SK-N-SH (cell line): ENCODE results near the gene CPA3. TPM values are rescaled to one million over a fixed set of nuclear protein-coding genes. Genes with fewer than 3 reads are reported as not detected.

ENCODE experiments used
- CTCF ChIA-PET: fragments of 300-600, 350-600 bp; formaldehyde crosslinking; extraction: SDS; loops from one replicate; lab custom pipeline; 2021; lab: Yijun Ruan, JAX
- POLR2A ChIA-PET: fragments of 350-600 bp; sonication (Branson Sonifier 250); formaldehyde crosslinking; extraction: SDS; loops from one replicate; lab custom pipeline; 2020; ENCODE audit warnings: antibody characterized with exemption, inconsistent platforms; lab: Yijun Ruan, JAX
- DNase-seq: peaks from one replicate; pipeline ENCODE4 v3.0.0; 2012
- H2AFZ ChIP-seq: fragments of 200-600 bp; sonication (generic); 2 replicates; pipeline ENCODE4 v1.8.1; 2016; ENCODE audit warnings: antibody characterized with exemption, mild to moderate bottlenecking, low read depth
- H3F3A ChIP-seq: fragments of 200-600 bp; sonication (generic); replicated peaks from 2 replicates; pipeline ENCODE3; 2016; ENCODE audit warnings: antibody characterized with exemption, mild to moderate bottlenecking; ENCODE audit not compliant: insufficient read depth
- H3K27ac ChIP-seq, 2 experiments: fragments of 200-500 bp in 1 of 2; fragments of 200-600 bp in 1 of 2; sonication (Bioruptor generic) in 1 of 2; sonication (generic), shearing (Covaris generic) in 1 of 2; 2 replicates each; pipeline versions ENCODE4 v1.5.1 to v1.6.1; 2014 to 2016; ENCODE audit warnings: low read depth in 2 of 2, inconsistent platforms in 1 of 2, low read length in 1 of 2, mild to moderate bottlenecking in 1 of 2, mixed read lengths in 1 of 2
- H3K27me3 ChIP-seq: fragments of 200-600 bp; sonication (generic), shearing (Covaris generic); 2 replicates; pipeline ENCODE4 v1.6.1; 2016; ENCODE audit warnings: mixed run types; ENCODE audit not compliant: insufficient read depth
- H3K36me3 ChIP-seq, 2 experiments: fragments of 200-500 bp in 1 of 2; fragments of 200-600 bp in 1 of 2; sonication (Bioruptor generic) in 1 of 2; sonication (generic) in 1 of 2; replicated peaks in 1 of 2; 2 replicates each; pipeline versions ENCODE3 to v1.5.1; 2014 to 2016; ENCODE audit warnings: low read length in 1 of 2, mild to moderate bottlenecking in 1 of 2; ENCODE audit not compliant: insufficient read depth in 2 of 2, control insufficient read depth in 1 of 2
- H3K4me1 ChIP-seq, 2 experiments: fragments of 200-500 bp in 1 of 2; fragments of 200-600 bp in 1 of 2; sonication (Bioruptor generic) in 1 of 2; sonication (generic), shearing (Covaris generic) in 1 of 2; 2 replicates each; pipeline versions ENCODE4 v1.5.1 to v1.6.1; 2014 to 2016; ENCODE audit warnings: low read depth in 1 of 2, low read length in 1 of 2, mixed run types in 1 of 2; ENCODE audit not compliant: insufficient read depth in 2 of 2, control insufficient read depth in 1 of 2
- H3K4me2 ChIP-seq: fragments of 200-600 bp; sonication (generic), shearing (Covaris generic); 2 replicates; pipeline ENCODE4 v1.6.1; 2017; ENCODE audit warnings: mixed run types
- H3K4me3 ChIP-seq, 2 experiments: fragments of 200-500 bp in 1 of 2; fragments of 200-600 bp in 1 of 2; sonication (Bioruptor generic) in 1 of 2; sonication (generic), shearing (Covaris generic) in 1 of 2; 2 replicates each; pipeline versions ENCODE4 v1.5.1 to v1.8.1; 2014 to 2016; ENCODE audit warnings: low read depth in 2 of 2, inconsistent platforms in 1 of 2, low read length in 1 of 2, mild to moderate bottlenecking in 1 of 2, mixed read lengths in 1 of 2, moderate library complexity in 1 of 2
- H3K79me2 ChIP-seq: fragments of 200-600 bp; sonication (generic); 2 replicates; pipeline ENCODE4 v1.8.1; 2017; ENCODE audit warnings: mild to moderate bottlenecking; ENCODE audit not compliant: insufficient read depth
- H3K9ac ChIP-seq: fragments of 200-600 bp; sonication (generic); 2 replicates; pipeline ENCODE4 v1.6.1; 2017; ENCODE audit warnings: mixed run types
- H3K9me2 ChIP-seq: fragments of 200-600 bp; sonication (generic); 2 replicates; pipeline ENCODE4 v1.6.1; 2017; ENCODE audit warnings: mixed run types
- H3K9me3 ChIP-seq: fragments of 200-600 bp; sonication (generic); 2 replicates; pipeline ENCODE4 v1.6.1; 2017; ENCODE audit warnings: mixed run types, mild to moderate bottlenecking, moderate library complexity
- H4K20me1 ChIP-seq: fragments of 200-600 bp; sonication (generic); 2 replicates; pipeline ENCODE4 v1.6.1; 2017; ENCODE audit warnings: mild to moderate bottlenecking, mixed run types; ENCODE audit not compliant: insufficient read depth
- CHD2 ChIP-seq: fragments of 150-350 bp; IDR thresholded peaks from 2 replicates; pipeline ENCODE4 v1.6.1; 2018; ENCODE audit warnings: low read length; ENCODE audit not compliant: partially characterized antibody
- EP300 ChIP-seq, 2 experiments: IDR thresholded peaks; 2 replicates each; pipeline versions ENCODE4 v1.4.0 to v1.6.1; 2012; ENCODE audit warnings: borderline replicate concordance in 1 of 2, low read depth in 1 of 2, low read length in 1 of 2
- EZH2phosphoT487 ChIP-seq: fragments of 200-600 bp; sonication (generic); IDR thresholded peaks from 2 replicates; pipeline ENCODE4 v1.6.1; 2017; ENCODE audit warnings: low read depth, mixed run types, mild to moderate bottlenecking, antibody characterized with exemption, moderate library complexity, borderline replicate concordance
- FOXM1 ChIP-seq: IDR thresholded peaks from 2 replicates; pipeline ENCODE4 v1.4.0; 2012; ENCODE audit warnings: low read depth, mild to moderate bottlenecking
- IRF3 ChIP-seq: fragments of 150-350 bp; IDR thresholded peaks from 2 replicates; pipeline ENCODE4 v1.6.1; 2016; ENCODE audit warnings: mild to moderate bottlenecking, low read depth, low read length
- JUND ChIP-seq: IDR thresholded peaks from 2 replicates; pipeline ENCODE4 v1.4.0; 2012
- NFIC ChIP-seq: IDR thresholded peaks from 2 replicates; pipeline ENCODE4 v1.4.0; 2012; ENCODE audit warnings: borderline replicate concordance
- POLR2AphosphoS5 ChIP-seq: IDR thresholded peaks from 2 replicates; pipeline ENCODE4 v1.6.1; 2012; ENCODE audit warnings: low read depth, low read length
- RAD21 ChIP-seq: IDR thresholded peaks from 2 replicates; pipeline ENCODE4 v1.6.1; 2012; ENCODE audit warnings: mild to moderate bottlenecking, low read length
- REST ChIP-seq: IDR thresholded peaks from 2 replicates; pipeline ENCODE4 v1.6.1; 2012; ENCODE audit warnings: mild to moderate bottlenecking, low read depth, low read length, moderate library complexity
- RXRA ChIP-seq: IDR thresholded peaks from 2 replicates; pipeline ENCODE4 v1.4.0; 2012; ENCODE audit warnings: low read depth, mild to moderate bottlenecking, borderline replicate concordance
- SIN3A ChIP-seq: IDR thresholded peaks from 2 replicates; pipeline ENCODE4 v1.6.1; 2012; ENCODE audit warnings: low read depth, mild to moderate bottlenecking, low read length, moderate library complexity, borderline replicate concordance
- SMC3 ChIP-seq: IDR thresholded peaks from 2 replicates; pipeline ENCODE4 v1.6.1; 2012; ENCODE audit warnings: low read depth, low read length, improper control_type of control experiment
- TAF1 ChIP-seq: IDR thresholded peaks from 2 replicates; pipeline ENCODE4 v1.6.1; 2012; ENCODE audit warnings: low read depth, mild to moderate bottlenecking, low read length, moderate library complexity, borderline replicate concordance
- TCF12 ChIP-seq: IDR thresholded peaks from 2 replicates; pipeline ENCODE4 v1.4.0; 2012
- TEAD4 ChIP-seq: IDR thresholded peaks from 2 replicates; pipeline ENCODE4 v1.4.0; 2012; ENCODE audit warnings: mild to moderate bottlenecking, borderline replicate concordance; ENCODE audit not compliant: insufficient read depth
- YY1 ChIP-seq: IDR thresholded peaks from 2 replicates; pipeline ENCODE4 v1.4.0; 2012; ENCODE audit warnings: low read depth, mild to moderate bottlenecking
- ZBTB33 ChIP-seq: IDR thresholded peaks from 2 replicates; pipeline ENCODE4 v1.4.0; 2012; ENCODE audit warnings: low read depth, borderline replicate concordance
- WGBS: methylation state at CpG from one replicate; pipeline ENCODE4 v1.1.6; 2017; ENCODE audit warnings: low lambda C conversion rate; 5-methylcytosine and 5-hydroxymethylcytosine counted together
- polyA plus RNA-seq, 3 experiments: library from polyadenylated mRNA; depleted of rRNA; stranded (reverse); fragments of >200 nt; gene quantifications; 2 replicates each; pipeline ENCODE4 v1.2.3, GENCODE V29; 2012

The CPA3 gene
- polyA plus RNA-seq, 1 of the 3 experiments (the other 2 are of a cell fraction): not detected

GRCh38 chr3:148863297-148863696, 1.8 kb upstream of the CPA3 start (continued):
- TF ChIP-seq ZBTB33 (no peak), CHD2 (no peak), RXRA (no peak)

GRCh38 chr3:148863814-148864213, 1.3 kb upstream of the CPA3 start:
- no peaks in the 10 kb centered on the region for H3K79me2 ChIP-seq
- no peak overlapping the region for H3K4me2 ChIP-seq
- DNase-seq: no peak
- POLR2A ChIA-PET: no interaction called here
- H3K27me3 ChIP-seq: no peaks in the 10 kb centered on the region
- H3K4me1 ChIP-seq: no peaks in the 10 kb centered on the region
- H4K20me1 ChIP-seq: no peaks in the 10 kb centered on the region
- H3K9me2 ChIP-seq: no peaks in the 10 kb centered on the region
- H3K9me3 ChIP-seq: no peaks in the 10 kb centered on the region
- H2AFZ ChIP-seq: no peak overlapping the region
- H3K36me3 ChIP-seq: no peaks in the 10 kb centered on the region
- H3K27ac ChIP-seq: no peak overlapping the region
- no peak overlapping the region for H3K4me3 ChIP-seq
- no peak overlapping the region for H3K9ac ChIP-seq
- no peaks in the 10 kb centered on the region for H3F3A ChIP-seq
- CTCF ChIA-PET: interaction anchor here (1.5 to 4.9 kb wide), 2 partner anchors 81 to 136 kb away, joined by 5 to 93 read pairs; no protein-coding TSS in a partner anchor
- TF ChIP-seq RAD21: no peak
- TF ChIP-seq YY1: no peak
- TF ChIP-seq POLR2AphosphoS5: no peak
- no peak for TF ChIP-seq NFIC
- TF ChIP-seq SMC3: no peak
- no peak for TF ChIP-seq TEAD4
- no peak for TF ChIP-seq IRF3
- no peak for TF ChIP-seq JUND
- no peak for TF ChIP-seq EZH2phosphoT487
- no peak for TF ChIP-seq TCF12
- TF ChIP-seq REST: no peak
- TF ChIP-seq SIN3A: no peak
- no peak for TF ChIP-seq CHD2
- no peak for TF ChIP-seq TAF1
- TF ChIP-seq EP300 (IDR thresholded peaks at IDR 0.05; ENCODE audit: borderline replicate concordance in 1 of 2, low read depth in 1 of 2, low read length in 1 of 2): no peak
- TF ChIP-seq FOXM1: no peak
- 73% methylated on average over 5 of the region's 5 CpGs for WGBS
